ENCODE measurements around the gene AXIN1.

Gene AXIN1

GRCh38 chr16:303760-304505 lies 48.6 kb downstream of the AXIN1 start:
- no peak for DNase-seq (ENCODE audit: low spot score)

GRCh38 chr16:301950-302349 lies 50.6 kb downstream of the AXIN1 start:
- DNase-seq (ENCODE audit: low spot score), result no peak

DNA sequence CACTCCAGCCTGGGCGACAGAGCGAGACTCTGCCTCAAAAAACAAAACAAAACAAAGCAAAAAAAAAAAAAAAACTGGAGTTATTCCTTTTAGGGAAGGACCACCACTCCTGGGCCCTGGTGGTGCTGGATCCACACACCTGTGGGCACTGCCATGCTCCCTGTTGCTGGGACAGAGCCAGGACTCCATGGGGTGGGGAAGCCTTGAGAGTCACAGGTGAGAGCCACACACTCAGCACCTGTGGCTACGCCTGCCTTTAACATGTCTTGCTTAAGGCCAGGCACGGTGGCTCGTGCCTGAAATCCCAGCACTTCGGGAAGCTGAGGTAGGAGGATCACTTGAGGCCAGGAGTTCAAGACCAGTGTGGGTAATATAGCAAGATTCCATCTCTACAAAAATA lies 51.3 kb downstream of the AXIN1 start:
- no peak for DNase-seq (ENCODE audit: low spot score)

DNA sequence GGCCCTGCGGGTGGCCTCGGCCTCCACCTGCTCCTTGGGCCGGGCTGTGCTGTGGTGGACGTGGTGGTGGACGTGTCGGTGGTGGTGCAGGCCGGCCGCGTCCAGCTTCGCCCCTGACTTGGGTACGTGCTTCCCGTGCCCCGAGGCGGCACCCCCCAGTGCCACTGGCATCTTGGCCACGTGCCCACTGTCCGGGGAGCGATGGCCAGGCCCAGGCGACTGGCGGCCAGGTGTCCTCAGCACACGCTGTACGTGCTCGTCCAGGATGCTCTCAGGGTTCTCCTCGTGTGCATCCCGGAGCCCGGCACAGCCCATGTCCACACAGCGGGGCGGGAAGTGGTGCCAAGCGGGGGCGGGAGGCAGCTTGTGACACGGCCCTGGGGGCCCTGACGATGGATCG lies 54.7 kb downstream of the AXIN1 start:
- no peak for DNase-seq (ENCODE audit: low spot score)

- DNase-seq (ENCODE audit: low spot score), result no peak
Observed at GRCh38 chr16:296806-297510, 55.6 kb downstream of the AXIN1 start.

DNA sequence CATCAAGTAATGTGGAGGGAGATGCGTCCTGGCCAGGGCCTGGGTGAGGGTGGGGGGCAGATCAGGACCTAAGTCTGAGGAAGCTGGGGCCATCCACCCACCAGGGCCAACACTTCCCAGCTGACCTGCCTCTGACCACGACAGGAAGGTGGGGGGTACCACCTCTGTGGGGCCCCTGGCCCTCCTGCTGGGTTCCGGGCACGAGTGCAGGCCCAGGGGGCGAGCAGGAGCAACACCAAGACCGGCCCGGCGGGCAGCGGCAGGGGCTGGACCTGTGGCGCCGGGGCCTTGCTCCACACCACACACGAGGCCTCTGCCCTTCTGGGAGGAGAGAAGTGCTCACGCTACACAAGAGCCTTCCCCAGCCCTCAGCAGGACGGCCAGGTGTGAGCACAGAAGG lies 56.2 kb downstream of the AXIN1 start:
- DNase-seq (ENCODE audit: low spot score), result no peak

- DNase-seq (ENCODE audit: low spot score), result no peak
Observed at GRCh38 chr16:293043-293775, 59.3 kb downstream of the AXIN1 start.

DNA sequence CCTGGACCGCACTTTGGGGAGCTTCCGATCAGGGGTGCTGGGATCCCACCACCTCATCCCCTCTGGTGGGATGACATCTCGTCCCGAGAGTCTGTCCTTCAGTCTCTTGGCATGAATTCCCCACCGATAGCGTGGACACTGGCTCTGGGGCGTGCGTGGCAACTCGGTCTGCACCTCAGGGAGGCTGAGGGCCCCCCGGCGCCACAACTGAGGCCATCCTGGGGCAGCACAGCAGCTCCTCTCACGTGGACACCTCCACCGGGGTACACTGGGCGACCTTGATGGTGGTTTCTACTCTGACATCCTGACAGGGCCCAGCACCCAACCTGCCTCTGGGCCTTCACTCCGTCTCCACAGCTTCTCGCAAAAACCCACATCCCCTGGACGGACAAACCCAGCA lies 61.0 kb downstream of the AXIN1 start:
- no peak for DNase-seq (ENCODE audit: low spot score)

GRCh38 chr16:290681-291405 lies 61.7 kb downstream of the AXIN1 start:
- no peak for DNase-seq (ENCODE audit: low spot score)

GRCh38 chr16:290015-290680 lies 62.4 kb downstream of the AXIN1 start:
- DNase-seq (ENCODE audit: low spot score), result no peak

- no peak for DNase-seq (ENCODE audit: low spot score)
Observed at GRCh38 chr16:289395-289997, 63.0 kb downstream of the AXIN1 start.

GRCh38 chr16:287981-288920 lies 64.3 kb downstream of the AXIN1 start:
- no peak for DNase-seq (ENCODE audit: low spot score)

- no peak for DNase-seq (ENCODE audit: low spot score)
Observed at GRCh38 chr16:287298-287811, 65.2 kb downstream of the AXIN1 start.

GRCh38 chr16:286491-287297 lies 65.8 kb downstream of the AXIN1 start:
- no peak for DNase-seq (ENCODE audit: low spot score)

DNA sequence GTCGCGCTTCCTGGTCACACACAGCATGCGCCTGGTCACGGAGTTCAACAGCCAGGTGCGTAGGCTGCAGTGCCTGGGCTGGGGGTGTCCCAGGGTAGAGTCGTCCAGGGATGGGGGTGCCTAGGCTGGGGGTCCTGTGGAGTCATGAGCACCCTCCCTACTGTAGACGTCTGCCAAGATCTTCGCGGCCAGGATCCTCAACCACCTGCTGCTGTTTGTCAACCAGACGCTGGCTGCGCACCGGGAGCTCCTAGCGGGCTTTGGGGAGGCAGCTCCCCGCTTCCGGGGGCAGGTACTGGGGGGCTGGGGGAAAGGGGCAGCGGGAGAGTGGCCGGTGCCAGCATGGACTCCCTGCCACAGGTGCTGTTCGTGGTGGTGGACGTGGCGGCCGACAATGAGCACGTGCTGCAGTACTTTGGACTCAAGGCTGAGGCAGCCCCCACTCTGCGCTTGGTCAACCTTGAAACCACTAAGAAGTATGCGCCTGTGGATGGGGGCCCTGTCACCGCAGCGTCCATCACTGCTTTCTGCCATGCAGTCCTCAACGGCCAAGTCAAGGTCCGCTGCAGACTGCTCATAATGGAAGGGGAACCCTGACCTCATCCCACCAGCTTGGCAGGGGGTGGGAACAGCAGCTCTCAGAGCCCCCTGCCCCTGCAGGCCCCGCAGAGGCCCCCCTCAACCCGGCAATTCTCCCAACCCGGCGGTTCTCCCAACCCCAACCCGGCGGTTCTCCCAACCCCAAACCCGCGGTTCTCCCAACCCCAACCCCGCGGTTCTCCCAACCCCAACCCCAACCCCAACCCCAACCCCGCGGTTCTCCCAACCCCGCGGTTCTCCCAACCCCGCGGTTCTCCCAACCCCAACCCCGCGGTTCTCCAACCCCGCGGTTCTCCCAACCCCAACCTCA lies 67.1 kb downstream of the AXIN1 start:
- no peak for DNase-seq (ENCODE audit: low spot score)

DNA sequence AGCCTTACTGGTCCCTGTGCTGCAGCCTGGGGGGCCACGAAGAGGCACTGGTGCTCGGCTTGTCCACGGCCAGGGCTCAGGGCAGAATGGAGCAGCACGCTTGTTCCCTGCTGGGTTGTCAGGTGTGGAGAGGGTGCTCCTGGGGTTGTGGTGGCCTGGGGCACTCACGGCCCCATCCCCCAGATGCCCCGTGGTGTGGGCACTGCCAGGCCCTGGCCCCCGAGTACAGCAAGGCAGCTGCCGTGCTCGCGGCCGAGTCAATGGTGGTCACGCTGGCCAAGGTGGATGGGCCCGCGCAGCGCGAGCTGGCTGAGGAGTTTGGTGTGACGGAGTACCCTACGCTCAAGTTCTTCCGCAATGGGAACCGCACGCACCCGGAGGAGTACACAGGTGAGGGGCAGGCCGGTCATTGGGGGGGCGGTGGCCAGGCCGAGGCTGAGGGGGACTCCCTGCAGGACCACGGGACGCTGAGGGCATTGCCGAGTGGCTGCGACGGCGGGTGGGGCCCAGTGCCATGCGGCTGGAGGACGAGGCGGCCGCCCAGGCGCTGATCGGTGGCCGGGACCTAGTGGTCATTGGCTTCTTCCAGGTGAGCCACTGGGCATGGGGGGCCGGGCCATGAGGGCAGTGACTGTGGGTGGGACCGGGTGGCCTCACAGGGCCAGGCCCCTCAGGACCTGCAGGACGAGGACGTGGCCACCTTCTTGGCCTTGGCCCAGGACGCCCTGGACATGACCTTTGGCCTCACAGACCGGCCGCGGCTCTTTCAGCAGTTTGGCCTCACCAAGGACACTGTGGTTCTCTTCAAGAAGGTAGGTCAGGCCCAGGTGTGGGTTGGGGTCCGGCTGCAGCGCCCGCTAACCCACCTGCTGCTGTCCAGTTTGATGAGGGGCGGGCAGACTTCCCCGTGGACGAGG lies 68.1 kb downstream of the AXIN1 start:
- DNase-seq (ENCODE audit: low spot score), result no peak

Data from hematopoietic multipotent progenitor cell treated with erythropoietin and hydrocortisone succinate and interleukin-3 and kit ligand, for 17 days (in vitro differentiated cells).